Non-pigmented ciliary epithelial cell (primary cell): ENCODE data around the gene SMYD1.

Experiments used
- DNase-seq: peaks from one replicate; pipeline ENCODE4 v3.0.0-alpha.2; 2010; ENCODE audit warnings: low read depth

SMYD1 gene

GRCh38 chr2:88057437-88057844 is 10.2 kb upstream of the SMYD1 start:
- DNase-seq, result no peak

- no peak for DNase-seq
Measured at GRCh38 chr2:88058191-88058590, 9.4 kb upstream of the SMYD1 start.

GRCh38 chr2:88059979-88060906 is 7.4 kb upstream of the SMYD1 start:
- DNase-seq, result no peak

- no peak for DNase-seq
Measured at GRCh38 chr2:88060907-88061275, 6.7 kb upstream of the SMYD1 start.

GRCh38 chr2:88061295-88061694 is 6.3 kb upstream of the SMYD1 start:
- no peak for DNase-seq

- no peak for DNase-seq
Measured at GRCh38 chr2:88066543-88066942, 1.1 kb upstream of the SMYD1 start.

- DNase-seq, result no peak
Measured at GRCh38 chr2:88067189-88067588, 436 bp upstream of the SMYD1 start.

GRCh38 chr2:88068044-88068443 is 419 bp downstream of the SMYD1 start:
- no peak for DNase-seq

GRCh38 chr2:88069117-88069516 is 1.5 kb downstream of the SMYD1 start:
- DNase-seq, result no peak

GRCh38 chr2:88070055-88070454 is 2.4 kb downstream of the SMYD1 start:
- no peak for DNase-seq

- DNase-seq, result no peak
Measured at GRCh38 chr2:88071365-88071764, 3.7 kb downstream of the SMYD1 start.

GRCh38 chr2:88074150-88074549 is 6.5 kb downstream of the SMYD1 start:
- no peak for DNase-seq

GRCh38 chr2:88074854-88075292 is 7.2 kb downstream of the SMYD1 start:
- peak; percentile 78 for DNase-seq

- DNase-seq, result no peak
Measured at GRCh38 chr2:88077080-88077479, 9.5 kb downstream of the SMYD1 start.

GRCh38 chr2:88078643-88079172 is 11.1 kb downstream of the SMYD1 start:
- DNase-seq, result no peak

GRCh38 chr2:88080545-88080944 is 12.9 kb downstream of the SMYD1 start:
- no peak for DNase-seq

- no peak for DNase-seq
Measured at GRCh38 chr2:88081924-88082608, 14.4 kb downstream of the SMYD1 start.

GRCh38 chr2:88082781-88083180 is 15.2 kb downstream of the SMYD1 start:
- DNase-seq, result no peak

GRCh38 chr2:88085099-88085498 is 17.5 kb downstream of the SMYD1 start:
- no peak for DNase-seq

- no peak for DNase-seq
Measured at GRCh38 chr2:88085602-88086001, 18.0 kb downstream of the SMYD1 start.

GRCh38 chr2:88086401-88086800 is 18.8 kb downstream of the SMYD1 start:
- no peak for DNase-seq

- no peak for DNase-seq
Measured at GRCh38 chr2:88087073-88087472, 19.4 kb downstream of the SMYD1 start.

GRCh38 chr2:88087763-88088162 is 20.1 kb downstream of the SMYD1 start:
- DNase-seq, result no peak
